ENCODE results near the gene SLC4A2.
"Not testable (repeated sequence)": the region's sequence is repeated elsewhere in the genome, so short reads cannot be mapped to it uniquely, and the experiment has no call there.

Gene SLC4A2, protein sequence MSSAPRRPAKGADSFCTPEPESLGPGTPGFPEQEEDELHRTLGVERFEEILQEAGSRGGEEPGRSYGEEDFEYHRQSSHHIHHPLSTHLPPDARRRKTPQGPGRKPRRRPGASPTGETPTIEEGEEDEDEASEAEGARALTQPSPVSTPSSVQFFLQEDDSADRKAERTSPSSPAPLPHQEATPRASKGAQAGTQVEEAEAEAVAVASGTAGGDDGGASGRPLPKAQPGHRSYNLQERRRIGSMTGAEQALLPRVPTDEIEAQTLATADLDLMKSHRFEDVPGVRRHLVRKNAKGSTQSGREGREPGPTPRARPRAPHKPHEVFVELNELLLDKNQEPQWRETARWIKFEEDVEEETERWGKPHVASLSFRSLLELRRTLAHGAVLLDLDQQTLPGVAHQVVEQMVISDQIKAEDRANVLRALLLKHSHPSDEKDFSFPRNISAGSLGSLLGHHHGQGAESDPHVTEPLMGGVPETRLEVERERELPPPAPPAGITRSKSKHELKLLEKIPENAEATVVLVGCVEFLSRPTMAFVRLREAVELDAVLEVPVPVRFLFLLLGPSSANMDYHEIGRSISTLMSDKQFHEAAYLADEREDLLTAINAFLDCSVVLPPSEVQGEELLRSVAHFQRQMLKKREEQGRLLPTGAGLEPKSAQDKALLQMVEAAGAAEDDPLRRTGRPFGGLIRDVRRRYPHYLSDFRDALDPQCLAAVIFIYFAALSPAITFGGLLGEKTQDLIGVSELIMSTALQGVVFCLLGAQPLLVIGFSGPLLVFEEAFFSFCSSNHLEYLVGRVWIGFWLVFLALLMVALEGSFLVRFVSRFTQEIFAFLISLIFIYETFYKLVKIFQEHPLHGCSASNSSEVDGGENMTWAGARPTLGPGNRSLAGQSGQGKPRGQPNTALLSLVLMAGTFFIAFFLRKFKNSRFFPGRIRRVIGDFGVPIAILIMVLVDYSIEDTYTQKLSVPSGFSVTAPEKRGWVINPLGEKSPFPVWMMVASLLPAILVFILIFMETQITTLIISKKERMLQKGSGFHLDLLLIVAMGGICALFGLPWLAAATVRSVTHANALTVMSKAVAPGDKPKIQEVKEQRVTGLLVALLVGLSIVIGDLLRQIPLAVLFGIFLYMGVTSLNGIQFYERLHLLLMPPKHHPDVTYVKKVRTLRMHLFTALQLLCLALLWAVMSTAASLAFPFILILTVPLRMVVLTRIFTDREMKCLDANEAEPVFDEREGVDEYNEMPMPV

DNA sequence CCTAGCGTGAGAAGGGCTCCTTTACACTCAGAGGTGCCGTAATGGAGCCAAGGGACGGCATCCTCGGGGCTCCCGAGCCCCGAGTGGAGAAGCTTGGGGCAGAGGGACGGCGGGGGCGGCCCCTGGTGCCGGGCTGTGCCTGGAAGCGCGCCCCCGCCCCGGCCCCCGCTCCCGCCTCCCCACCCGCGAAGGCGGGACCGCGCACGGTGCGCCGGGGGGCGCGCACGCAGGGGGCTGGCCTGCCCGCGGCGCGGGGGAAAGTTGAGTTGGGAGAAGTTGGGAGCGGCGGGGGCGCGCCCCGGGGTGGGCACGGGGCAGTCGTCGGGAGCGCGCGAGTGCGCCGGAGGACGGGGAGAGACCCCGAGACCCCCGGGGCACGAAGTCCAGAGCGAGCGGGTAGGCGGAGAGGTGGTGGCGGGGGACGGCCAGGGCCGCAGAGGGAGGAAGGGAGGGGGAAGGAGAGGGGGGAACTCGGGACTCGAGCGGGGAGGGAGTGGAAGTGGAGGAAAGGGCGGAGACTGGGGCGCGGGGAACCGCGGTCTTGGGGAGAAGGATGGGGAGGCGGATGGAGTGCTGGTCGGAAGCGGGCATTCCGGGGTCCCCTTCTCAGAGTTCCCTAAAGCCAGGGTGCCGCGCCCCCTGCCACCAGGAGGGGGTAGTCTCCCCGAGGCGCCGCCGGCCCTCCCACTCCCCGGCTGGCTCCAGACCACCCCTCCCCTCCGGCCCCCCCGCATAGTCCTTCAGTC is at the start of gene SLC4A2:
Gene SLC4A2 (plus strand): TSS at position 223 of the 746 bp plus-strand sequence. CDS start 2,399 bp downstream, outside the sequence.
- DNase-seq: peak; percentile 67

GRCh38 chr7:151010037-151010306 is 49.4 kb upstream of the SLC4A2 start:
- no peak for DNase-seq

- no peak for DNase-seq
These were observed 48.9 kb upstream of the SLC4A2 start for GRCh38 chr7:151010307-151011096.

DNA sequence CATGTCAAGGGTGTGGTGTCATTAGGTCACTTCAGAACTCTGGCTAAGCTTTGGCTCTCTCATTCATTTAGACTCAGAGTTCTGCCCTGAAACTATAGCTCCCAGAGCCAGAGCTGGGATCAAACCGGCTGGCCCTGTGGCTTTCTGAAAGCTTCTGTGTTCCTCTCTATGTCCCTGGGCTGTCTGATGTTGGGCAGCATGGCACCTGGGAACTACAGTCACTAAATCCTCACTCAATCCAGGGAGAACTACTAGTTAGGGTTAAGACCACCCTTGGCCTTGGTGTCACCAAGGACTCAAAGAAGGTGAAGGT is 48.3 kb upstream of the SLC4A2 start:
- DNase-seq: no peak

DNA sequence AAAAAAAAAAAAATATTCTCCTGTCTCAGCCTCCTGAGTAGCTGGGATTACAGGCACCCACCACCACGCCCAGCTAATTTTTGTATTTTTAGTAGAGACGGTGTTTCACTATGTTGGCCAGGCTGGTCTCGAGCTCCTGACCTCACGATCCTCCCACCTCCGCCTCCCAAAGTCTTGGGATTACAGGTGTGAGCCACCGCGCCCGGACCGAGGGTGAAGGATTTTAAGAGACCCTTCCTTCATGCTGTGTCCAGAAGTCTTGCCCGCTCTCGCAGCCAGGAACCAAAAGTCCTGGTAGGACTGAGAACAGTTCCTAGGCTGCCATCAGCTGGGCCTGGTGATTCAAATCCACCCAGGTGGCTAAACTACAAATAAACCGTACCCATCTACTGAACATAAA is 47.8 kb upstream of the SLC4A2 start:
- DNase-seq: not testable (repeated sequence)

DNA sequence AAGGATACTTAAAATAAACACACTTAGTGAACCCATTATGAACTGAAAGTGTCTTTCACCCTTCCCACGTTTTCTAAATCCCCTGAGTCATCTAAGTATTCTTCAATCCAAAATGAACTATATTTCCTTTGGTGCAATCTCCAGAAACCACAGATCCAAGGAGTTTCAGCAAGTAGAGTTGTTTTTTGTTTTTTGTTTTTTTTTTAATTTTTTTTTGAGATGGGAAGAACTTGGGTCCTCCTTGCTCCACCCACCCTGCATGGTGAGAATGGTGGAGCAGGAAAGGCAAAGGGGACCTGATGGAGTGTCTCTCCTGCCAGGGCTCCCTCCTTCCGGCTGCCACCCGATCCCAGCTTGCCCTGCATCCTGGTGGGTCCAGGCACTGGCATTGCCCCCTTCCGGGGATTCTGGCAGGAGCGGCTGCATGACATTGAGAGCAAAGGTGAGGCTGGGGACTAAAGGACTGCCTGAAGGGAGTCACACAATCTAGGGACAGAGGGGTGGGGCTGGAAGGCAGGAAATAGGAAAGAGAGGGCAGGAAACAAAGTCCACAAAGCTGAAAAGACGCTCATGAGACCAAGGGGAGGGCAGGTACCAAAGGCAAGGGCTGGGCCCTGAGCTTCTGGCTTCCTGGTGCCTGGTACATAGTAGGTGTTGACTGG is 47.2 kb upstream of the SLC4A2 start:
- DNase-seq: no peak

- DNase-seq: no peak
These were observed 46.5 kb upstream of the SLC4A2 start for GRCh38 chr7:151012911-151013347.

GRCh38 chr7:151013356-151013732 is 46.0 kb upstream of the SLC4A2 start:
- DNase-seq: no peak

GRCh38 chr7:151013733-151014497 is 45.5 kb upstream of the SLC4A2 start:
- DNase-seq: peak; percentile 82

DNA sequence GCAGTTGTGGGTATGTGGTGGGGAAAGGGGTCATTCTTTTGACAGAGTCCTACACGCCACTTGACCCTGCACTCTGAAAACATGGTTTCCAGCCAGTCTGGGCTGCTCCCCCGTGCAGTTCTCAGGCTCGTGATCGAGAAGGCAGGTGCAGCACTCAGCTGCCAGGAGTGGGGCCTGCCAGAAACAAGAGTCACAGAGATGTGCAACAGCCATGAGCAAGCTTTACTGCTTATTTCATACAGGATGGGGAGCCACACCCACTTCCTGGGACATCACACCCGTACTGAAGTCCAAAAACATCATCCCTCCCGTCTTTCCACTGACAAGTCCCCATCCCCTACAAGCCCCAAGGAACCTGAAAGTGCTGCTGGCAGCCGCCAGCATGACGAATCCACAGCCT is 44.4 kb upstream of the SLC4A2 start:
- DNase-seq: no peak

DNA sequence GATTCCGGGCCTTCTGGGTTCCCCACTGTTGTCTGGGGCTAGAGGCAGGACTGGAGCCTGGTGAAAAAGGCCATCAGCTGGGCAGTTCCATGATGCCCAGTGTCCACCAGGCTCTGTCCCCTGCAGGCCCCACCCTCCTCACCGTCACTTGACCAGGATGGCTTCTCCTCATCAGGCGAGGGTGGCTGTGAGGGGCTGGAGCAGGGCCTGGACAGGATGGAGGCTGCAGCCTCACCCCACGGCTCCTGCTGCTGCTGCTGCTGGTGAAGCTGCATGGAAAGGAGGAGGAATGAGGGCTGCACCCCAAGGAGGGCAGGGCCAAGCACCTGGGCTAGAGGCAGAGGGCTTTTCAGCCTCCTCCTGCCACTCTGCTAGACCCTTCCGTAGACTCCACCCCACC is 43.4 kb upstream of the SLC4A2 start:
- DNase-seq: no peak

GRCh38 chr7:151016505-151016904 is 42.9 kb upstream of the SLC4A2 start:
- DNase-seq: no peak

GRCh38 chr7:151016942-151017341 is 42.4 kb upstream of the SLC4A2 start:
- DNase-seq: no peak

- DNase-seq: no peak
These were observed 41.9 kb upstream of the SLC4A2 start for GRCh38 chr7:151017370-151017952.

GRCh38 chr7:151017953-151018420 is 41.4 kb upstream of the SLC4A2 start:
- DNase-seq: peak; percentile 81

GRCh38 chr7:151018421-151019129 is 40.8 kb upstream of the SLC4A2 start:
- DNase-seq: no peak

GRCh38 chr7:151019130-151019447 is 40.3 kb upstream of the SLC4A2 start:
- no peak for DNase-seq

DNA sequence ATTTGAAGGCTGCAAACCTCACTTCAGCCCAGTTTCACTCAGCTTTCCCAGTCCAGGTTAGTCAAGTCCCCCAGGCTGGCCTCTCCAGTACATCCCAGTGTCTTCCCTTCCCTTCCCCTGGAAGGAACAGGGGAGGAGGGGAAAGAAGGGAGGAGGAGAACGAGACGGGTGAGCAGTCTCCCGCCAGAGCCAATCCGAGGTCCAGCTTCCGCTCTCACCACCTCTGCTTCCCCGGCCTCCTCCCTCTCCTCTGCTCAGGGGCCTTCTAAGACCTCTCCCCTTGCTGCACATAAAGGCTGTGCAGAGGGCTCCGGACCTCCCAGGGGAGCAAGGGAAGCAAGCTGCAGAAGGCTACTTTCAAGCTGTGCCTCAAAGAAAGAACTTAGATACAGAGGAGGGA is 39.2 kb upstream of the SLC4A2 start:
- DNase-seq: no peak

DNA sequence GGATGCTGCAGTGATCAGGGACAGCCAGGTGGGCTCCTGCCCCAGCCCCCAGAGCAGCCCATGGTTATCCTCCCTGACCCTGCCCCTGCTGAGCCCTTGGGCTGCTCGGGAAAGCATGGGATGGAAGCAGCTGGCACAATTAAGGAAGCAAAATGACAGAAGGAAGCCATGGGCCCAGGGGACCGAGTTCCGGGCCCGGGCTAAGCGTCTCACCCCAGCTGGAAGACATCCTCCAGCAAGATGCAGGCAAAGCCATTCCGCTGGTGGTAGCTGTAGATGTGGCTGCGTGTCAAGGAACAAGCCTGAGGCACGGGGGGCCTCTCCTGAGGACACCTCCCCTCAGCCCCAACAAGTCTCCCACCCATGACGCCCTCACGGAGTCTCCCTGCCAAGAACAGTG is 36.2 kb upstream of the SLC4A2 start:
- no peak for DNase-seq

Measured in activated gamma-delta T cell treated with Interleukin-2 at 50 U/mL for 16 hours (primary cell).